T-helper 1 cell treated with Interleukin-12 subunit alpha and Interleukin-12 subunit beta and Interleukin-4 antibody, amounts not matched to agents 30 ng/mL and 1 ng/mL, for 36 hours (primary cell): Measurements from ENCODE around the gene ORM1. TPM values are rescaled to one million over a fixed set of nuclear protein-coding genes. Genes with fewer than 3 reads are reported as not detected.

Experiments
- intact Hi-C: fragments of 100-400 bp; cut with micrococcal nuclease; formaldehyde crosslinking; loops from one replicate; pipeline ENCODE4 v1.15.1; 2024
- total RNA-seq: library from RNA; stranded (reverse); gene quantifications from 2 replicates; pipeline ENCODE4 v1.2.3, GENCODE V29; 2022

The ORM1 gene
- total RNA-seq, 1 donor from 2014 or later: not detected

GRCh38 chr9:114341152-114341830 is 18.4 kb downstream of the ORM1 start:
- intact Hi-C loops: no loop called here

- intact Hi-C loops: no loop called here
These were observed 19.1 kb downstream of the ORM1 start for GRCh38 chr9:114341991-114342390.

GRCh38 chr9:114342755-114343440 is 20.0 kb downstream of the ORM1 start:
- intact Hi-C loops: no loop called here

GRCh38 chr9:114343471-114344187 is 20.7 kb downstream of the ORM1 start:
- intact Hi-C loops: no loop called here

GRCh38 chr9:114344188-114344566 is 21.3 kb downstream of the ORM1 start:
- intact Hi-C loops: no loop called here

- intact Hi-C loops: no loop called here
These were observed 21.8 kb downstream of the ORM1 start for GRCh38 chr9:114344692-114345091.

- intact Hi-C loops: no loop called here
These were observed 22.7 kb downstream of the ORM1 start for GRCh38 chr9:114345493-114346065.

GRCh38 chr9:114346146-114346545 is 23.2 kb downstream of the ORM1 start:
- intact Hi-C loops: no loop called here

- intact Hi-C loops: no loop called here
These were observed 24.8 kb downstream of the ORM1 start for GRCh38 chr9:114347675-114348074.

GRCh38 chr9:114348261-114348905 is 25.5 kb downstream of the ORM1 start:
- intact Hi-C loops: no loop called here

GRCh38 chr9:114348906-114349482 is 26.1 kb downstream of the ORM1 start:
- intact Hi-C loops: loop anchor here (1.0 kb wide), 4 partner anchors 12 to 48 kb away; no protein-coding TSS in a partner anchor

- intact Hi-C loops: loop anchor here (1.0 kb wide), 4 partner anchors 11 to 47 kb away; no protein-coding TSS in a partner anchor
These were observed 27.0 kb downstream of the ORM1 start for GRCh38 chr9:114349713-114350480.

- intact Hi-C loops: no loop called here
These were observed 27.9 kb downstream of the ORM1 start for GRCh38 chr9:114350636-114351401.

- intact Hi-C loops: no loop called here
These were observed 29.0 kb downstream of the ORM1 start for GRCh38 chr9:114351932-114352331.

- intact Hi-C loops: no loop called here
These were observed 32.9 kb downstream of the ORM1 start for GRCh38 chr9:114355821-114356220.

GRCh38 chr9:114356792-114357191 is 33.9 kb downstream of the ORM1 start:
- intact Hi-C loops: no loop called here

GRCh38 chr9:114357360-114357759 is 34.5 kb downstream of the ORM1 start:
- intact Hi-C loops: no loop called here

- intact Hi-C loops: no loop called here
These were observed 35.0 kb downstream of the ORM1 start for GRCh38 chr9:114357911-114358328.

GRCh38 chr9:114359801-114360200 is 36.9 kb downstream of the ORM1 start:
- intact Hi-C loops: no loop called here
